ENCODE measurements around the gene NEDD4L. TPM values are rescaled to one million over a fixed set of nuclear protein-coding genes. Genes with fewer than 3 reads are reported as not detected.

Gene NEDD4L
- total RNA-seq, 3 donors from 2014 or later = 161 to 309 (median 256) TPM

DNA sequence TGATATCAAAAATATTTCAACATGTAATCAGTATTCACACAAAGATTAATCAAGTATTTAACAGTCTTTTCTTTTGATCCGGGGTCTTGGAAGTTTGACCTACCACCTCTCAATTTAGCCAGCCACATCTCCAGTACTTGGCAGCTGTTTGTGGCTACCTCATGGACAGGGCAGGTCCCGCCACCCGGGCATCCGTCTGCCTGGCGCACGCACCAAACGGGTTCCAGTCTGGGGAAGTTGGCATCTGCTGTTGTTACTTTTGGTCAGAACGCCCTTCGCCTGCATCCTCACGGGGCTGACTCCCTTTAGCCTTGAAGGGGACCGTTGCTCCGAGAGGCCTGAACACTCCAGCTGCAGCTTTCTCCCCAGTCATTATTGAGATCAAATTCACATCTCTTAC lies 81.7 kb downstream of the NEDD4L start:
- no peak for DNase-seq
- intact Hi-C loops (cut with DNase I, micrococcal nuclease) = loop anchor here (5.0 to 10.0 kb wide), 2 partner anchors 83 to 241 kb away; partner anchors contain the start of gene NEDD4L (in 1 of the 2)
- Histone ChIP-seq H3K9me3 (no peaks in the 10 kb centered on the region), H3K36me3 (ENCODE audit: low read depth) (no peaks in the 10 kb centered on the region), H3K4me1 (ENCODE audit: low read depth) (peaks cover 13% of the 10 kb centered on the region), H3K4me3 (no peak overlapping the region)
- ATAC-seq = no peak
- no peak for TF ChIP-seq CTCF (IDR thresholded peaks at IDR 0.05)

- ATAC-seq (peak; percentile 97), DNase-seq (peak in 2 of 3 donors; percentile 59 to 62)
- TF ChIP-seq CTCF (IDR thresholded peaks at IDR 0.05) = no peak
- peaks cover 13% of the 10 kb centered on the region for H3K4me1 ChIP-seq (ENCODE audit: low read depth)
- intact Hi-C loops (cut with DNase I, micrococcal nuclease) = loop anchor here (5.0 to 10.0 kb wide), 2 partner anchors 86 to 244 kb away; partner anchors contain the start of gene NEDD4L (in 1 of the 2)
- no peak overlapping the region for H3K4me3 ChIP-seq
- H3K36me3 ChIP-seq (ENCODE audit: low read depth) = no peaks in the 10 kb centered on the region
- H3K9me3 ChIP-seq = no peaks in the 10 kb centered on the region
Observed at GRCh38 chr18:58128381-58129374, 84.7 kb downstream of the NEDD4L start.

- ATAC-seq (no peak), DNase-seq (no peak)
- intact Hi-C loops (cut with DNase I, micrococcal nuclease) = no loop called here
Observed at GRCh38 chr18:58132595-58133261, 88.7 kb downstream of the NEDD4L start.

GRCh38 chr18:58135183-58135641 lies 91.2 kb downstream of the NEDD4L start:
- DNase-seq = no peak
- peak; percentile 7 for ATAC-seq
- intact Hi-C loops (cut with DNase I, micrococcal nuclease) = no loop called here
- Histone ChIP-seq H3K4me3 (no peak overlapping the region), H3K9me3 (no peaks in the 10 kb centered on the region), H3K36me3 (ENCODE audit: low read depth) (no peaks in the 10 kb centered on the region), H3K4me1 (ENCODE audit: low read depth) (no peaks in the 10 kb centered on the region)
- TF ChIP-seq CTCF (IDR thresholded peaks at IDR 0.05) = no peak

More at GRCh38 chr18:58132595-58133261, 88.7 kb downstream of the NEDD4L start:
- no peak for TF ChIP-seq CTCF (IDR thresholded peaks at IDR 0.05)
- no peaks in the 10 kb centered on the region for H3K9me3 ChIP-seq
- no peaks in the 10 kb centered on the region for H3K36me3 ChIP-seq (ENCODE audit: low read depth)
- H3K4me3 ChIP-seq = no peak overlapping the region
- peaks cover 13% of the 10 kb centered on the region for H3K4me1 ChIP-seq (ENCODE audit: low read depth)

DNA sequence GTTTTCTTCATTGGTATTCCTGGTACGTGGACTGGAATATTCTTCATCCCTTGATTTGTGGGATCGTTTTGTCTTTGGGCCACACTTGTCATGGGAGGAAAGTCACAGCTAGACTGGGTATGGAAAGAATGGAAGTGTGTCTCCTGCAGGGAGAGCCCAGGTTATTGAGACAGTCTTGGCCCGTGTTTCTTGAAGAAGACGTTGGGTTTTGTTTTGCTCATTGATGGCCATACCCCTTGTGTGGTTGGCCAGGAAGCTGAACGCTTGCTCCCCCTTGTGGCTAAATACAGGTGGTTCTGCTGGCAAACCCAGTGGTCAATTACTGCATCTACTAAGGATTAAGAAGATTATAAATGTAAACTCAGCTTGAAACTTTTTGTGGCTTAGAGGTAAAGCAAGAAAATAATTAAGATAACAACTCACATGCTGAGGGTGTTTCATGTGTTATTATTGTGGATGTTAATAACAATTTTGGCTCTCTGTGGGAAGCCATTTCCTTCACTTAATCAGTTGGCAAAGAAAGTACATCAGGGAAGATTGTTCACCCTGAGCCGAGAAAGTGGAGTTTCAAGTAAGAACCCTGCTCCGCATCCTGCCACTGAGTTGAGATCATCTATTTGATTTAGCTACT lies 91.8 kb downstream of the NEDD4L start:
- Histone ChIP-seq H3K4me3 (no peak overlapping the region), H3K36me3 (ENCODE audit: low read depth) (no peaks in the 10 kb centered on the region), H3K4me1 (ENCODE audit: low read depth) (no peaks in the 10 kb centered on the region), H3K9me3 (no peaks in the 10 kb centered on the region)
- ATAC-seq (peak; percentile 79), DNase-seq (peak in 2 of 3 donors; percentile 62 to 74)
- intact Hi-C loops (cut with DNase I, micrococcal nuclease) = no loop called here
- peak; percentile 63 for TF ChIP-seq CTCF (IDR thresholded peaks at IDR 0.05)
